CD4-positive, CD25-positive, alpha-beta regulatory T cell (primary cell): ENCODE results near the gene POLN. TPM values are rescaled to one million over a fixed set of nuclear protein-coding genes. Genes with fewer than 3 reads are reported as not detected.

Experiments used
- ATAC-seq, 2 donors: fragments of 150-1000 bp; cut with Tn5 transposase; one replicate each; pipeline ENCODE4 v1.10.0; 2021; ENCODE audit warnings: low read depth in 2 of 2, moderate number of reproducible peaks in 2 of 2, moderate library complexity in 1 of 2
- DNase-seq, 3 donors: peaks; one replicate each; pipeline versions ENCODE4 v3.0.0 to v3.0.0-alpha.2; 2012 to 2022; ENCODE audit warnings: mixed read lengths in 1 of 3
- H3K27ac ChIP-seq: one replicate; pipeline ENCODE4 v1.7.0; 2013; ENCODE audit warnings: mild to moderate bottlenecking, low read length; ENCODE audit not compliant: insufficient read depth, poor library complexity, severe bottlenecking
- H3K27me3 ChIP-seq: one replicate; pipeline ENCODE4 v1.7.0; 2013; ENCODE audit warnings: low read length; ENCODE audit not compliant: control insufficient read depth, insufficient read depth
- H3K36me3 ChIP-seq: one replicate; pipeline ENCODE4 v1.7.0; 2013; ENCODE audit warnings: mild to moderate bottlenecking, low read length, moderate library complexity; ENCODE audit not compliant: control insufficient read depth, insufficient read depth
- H3K4me1 ChIP-seq: 2 replicates; pipeline ENCODE4 v1.7.0; 2013; ENCODE audit warnings: mild to moderate bottlenecking, low read length; ENCODE audit not compliant: insufficient read depth, control insufficient read depth, poor library complexity, severe bottlenecking
- H3K4me3 ChIP-seq: one replicate; pipeline ENCODE4 v1.7.0; 2013; ENCODE audit warnings: low read depth, mild to moderate bottlenecking, low read length, moderate library complexity
- H3K9me3 ChIP-seq, 2 experiments: 1 replicate in 1 of 2; 2 replicates in 1 of 2; pipeline ENCODE4 v1.7.0; 2013; ENCODE audit warnings: low read length in 2 of 2, mild to moderate bottlenecking in 1 of 2, moderate library complexity in 1 of 2; ENCODE audit not compliant: control insufficient read depth in 2 of 2
- H3K27ac Mint-ChIP-seq, 3 donors: one replicate each; pipeline ENCODE4 v1.8.0; 2020 to 2022; ENCODE audit warnings: mild to moderate bottlenecking in 3 of 3, mixed read lengths in 3 of 3, moderate library complexity in 2 of 3
- H3K27me3 Mint-ChIP-seq: one replicate; pipeline ENCODE4 v1.8.0; 2022; ENCODE audit warnings: mild to moderate bottlenecking, mixed read lengths
- H3K36me3 Mint-ChIP-seq: one replicate; pipeline ENCODE4 v1.8.0; 2020; ENCODE audit warnings: mixed read lengths
- H3K4me1 Mint-ChIP-seq, 4 donors: one replicate each; pipeline ENCODE4 v1.8.0; 2020 to 2022; ENCODE audit warnings: mixed read lengths in 4 of 4, mild to moderate bottlenecking in 1 of 4
- H3K4me3 Mint-ChIP-seq, 4 donors: one replicate each; pipeline ENCODE4 v1.8.0; 2020 to 2022; ENCODE audit warnings: mild to moderate bottlenecking in 4 of 4, mixed read lengths in 4 of 4, moderate library complexity in 3 of 4
- H3K9me3 Mint-ChIP-seq, 7 donors: one replicate each; pipeline ENCODE4 v1.8.0; 2020 to 2022; ENCODE audit warnings: mixed read lengths in 7 of 7, mild to moderate bottlenecking in 3 of 7, moderate library complexity in 2 of 7
- polyA plus RNA-seq, 4 donors: library from polyadenylated mRNA; unstranded; fragments of 300-500 nt; fragmentation: Illumina TruSeq; gene quantifications; one replicate each; pipeline ENCODE4 v1.2.3, GENCODE V29; 2021
- total RNA-seq: library from RNA; stranded (reverse); gene quantifications from one replicate; pipeline ENCODE4 v1.2.3, GENCODE V29; 2022

Gene POLN
- total and polyA plus RNA-seq, 5 donors from 2014 or later = 0.46 to 4.9 (median 0.94) TPM

DNA sequence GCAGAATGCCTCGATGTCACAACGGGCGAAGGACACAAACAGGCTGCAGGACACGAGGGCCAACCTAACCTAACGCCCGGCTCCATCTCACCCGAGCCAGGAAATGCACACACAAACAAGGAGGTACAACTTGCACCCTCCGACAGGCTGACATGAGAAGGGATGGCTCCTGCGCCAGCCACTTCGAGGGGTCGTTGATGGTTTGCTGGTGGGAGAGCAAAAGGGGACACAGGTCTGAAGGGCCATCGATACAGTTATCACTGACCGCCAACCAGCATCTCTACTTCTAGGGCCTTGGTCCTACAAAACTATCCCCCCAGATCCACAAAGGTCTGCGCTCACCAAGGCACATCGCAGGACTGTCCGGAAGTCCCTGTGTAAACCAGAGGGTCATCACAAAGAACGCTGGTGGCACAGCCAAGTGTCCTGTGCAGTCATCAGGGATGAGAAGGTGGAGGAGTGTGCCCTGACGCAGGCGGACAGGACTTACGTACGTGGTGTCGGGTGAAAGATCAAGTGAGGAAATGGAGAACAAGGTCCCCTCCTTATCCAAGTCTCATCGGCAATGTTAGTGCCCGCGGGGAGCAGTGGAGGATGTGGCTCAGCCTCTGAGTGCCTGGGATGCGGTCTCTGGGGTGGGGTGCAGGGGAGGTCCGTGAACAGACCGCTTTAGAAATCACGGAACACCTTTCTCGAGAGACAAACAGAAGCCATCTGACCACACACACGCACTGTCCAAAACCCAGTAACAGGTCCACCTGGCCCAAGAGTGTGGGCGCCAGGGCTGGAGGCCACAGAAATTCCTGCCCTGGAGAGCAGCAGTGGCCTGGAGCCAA, 13.0 kb upstream of the POLN start:
- Mint-ChIP-seq H3K27me3 (no peaks in the 10 kb centered on the region), H3K27ac (no peak overlapping the region), H3K4me3 (peak overlapping the region in 2 of 4 donors; percentile 22 to 31), H3K9me3 (no peaks in the 10 kb centered on the region), H3K4me1 (peaks cover 0 to 24% (median 4%) of the 10 kb centered on the region in 4 donors), H3K36me3 (peaks cover 10% of the 10 kb centered on the region)
- H3K27ac ChIP-seq = no peak overlapping the region
- peaks cover 66% of the 10 kb centered on the region for H3K36me3 ChIP-seq
- DNase-seq (peak in 1 of 3 donors; percentile 0), ATAC-seq (no peak)
- H3K27me3 ChIP-seq = no peaks in the 10 kb centered on the region
- no peak overlapping the region for H3K4me3 ChIP-seq
- H3K9me3 ChIP-seq = no peaks in the 10 kb centered on the region
- peaks cover 12% of the 10 kb centered on the region for H3K4me1 ChIP-seq

DNA sequence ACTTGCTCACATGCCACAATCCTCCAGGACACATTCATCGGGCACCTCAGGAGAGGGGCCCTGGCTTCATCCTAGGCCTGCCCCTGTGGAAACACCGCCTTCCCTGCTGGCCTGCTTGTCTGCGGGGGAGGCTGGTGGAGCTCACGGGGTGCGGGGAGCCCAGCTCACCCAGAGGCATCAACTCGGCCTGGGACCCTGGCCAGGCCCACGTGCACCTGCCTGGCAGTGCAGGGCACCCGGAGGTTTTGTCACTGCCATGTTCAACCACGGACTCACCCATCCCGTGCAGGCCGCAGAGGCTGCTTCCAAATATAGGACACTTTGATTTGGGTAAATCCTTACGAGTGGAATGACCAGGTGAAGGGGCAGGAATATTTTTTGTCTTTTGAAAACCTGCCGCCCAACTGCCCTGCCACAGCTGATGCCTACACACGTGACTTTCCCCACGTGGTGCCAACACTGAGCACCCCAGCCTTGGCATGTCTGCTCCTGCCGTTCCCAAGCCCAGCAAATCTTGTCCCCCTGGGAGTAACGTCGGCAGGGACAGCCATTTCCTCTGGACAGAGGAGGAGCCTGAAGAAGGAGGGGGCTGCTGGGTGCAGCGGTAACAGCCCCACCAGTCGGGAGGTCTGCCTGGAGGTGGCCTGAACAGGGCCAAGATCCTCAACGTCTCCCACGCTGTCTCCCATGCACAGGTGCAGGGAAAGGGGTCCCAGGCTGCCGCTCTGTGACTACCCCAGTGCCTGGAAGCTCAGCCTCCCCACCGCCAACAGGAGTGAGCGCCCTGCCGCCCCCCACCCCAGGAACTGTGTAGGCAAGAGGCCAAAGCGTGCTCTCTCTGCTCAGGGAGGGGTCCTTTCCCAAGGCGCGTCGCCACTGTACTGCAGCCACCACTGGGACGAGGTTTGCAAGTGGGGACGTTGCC, 11.5 kb upstream of the POLN start:
- no peaks in the 10 kb centered on the region for H3K27me3 Mint-ChIP-seq
- peak overlapping the region in 1 of 4 donors; percentile 10 for H3K4me3 Mint-ChIP-seq
- H3K9me3 ChIP-seq = no peaks in the 10 kb centered on the region
- no peak overlapping the region for H3K27ac ChIP-seq
- H3K4me1 Mint-ChIP-seq = peaks cover 0 to 24% (median 4%) of the 10 kb centered on the region in 4 donors
- DNase-seq = no peak
- no peak overlapping the region for H3K4me3 ChIP-seq
- no peaks in the 10 kb centered on the region for H3K4me1 ChIP-seq
- no peak overlapping the region for H3K27ac Mint-ChIP-seq
- no peaks in the 10 kb centered on the region for H3K27me3 ChIP-seq
- no peaks in the 10 kb centered on the region for H3K9me3 Mint-ChIP-seq
- ATAC-seq = no peak
- peaks cover 69% of the 10 kb centered on the region for H3K36me3 ChIP-seq
- peaks cover 10% of the 10 kb centered on the region for H3K36me3 Mint-ChIP-seq

DNA sequence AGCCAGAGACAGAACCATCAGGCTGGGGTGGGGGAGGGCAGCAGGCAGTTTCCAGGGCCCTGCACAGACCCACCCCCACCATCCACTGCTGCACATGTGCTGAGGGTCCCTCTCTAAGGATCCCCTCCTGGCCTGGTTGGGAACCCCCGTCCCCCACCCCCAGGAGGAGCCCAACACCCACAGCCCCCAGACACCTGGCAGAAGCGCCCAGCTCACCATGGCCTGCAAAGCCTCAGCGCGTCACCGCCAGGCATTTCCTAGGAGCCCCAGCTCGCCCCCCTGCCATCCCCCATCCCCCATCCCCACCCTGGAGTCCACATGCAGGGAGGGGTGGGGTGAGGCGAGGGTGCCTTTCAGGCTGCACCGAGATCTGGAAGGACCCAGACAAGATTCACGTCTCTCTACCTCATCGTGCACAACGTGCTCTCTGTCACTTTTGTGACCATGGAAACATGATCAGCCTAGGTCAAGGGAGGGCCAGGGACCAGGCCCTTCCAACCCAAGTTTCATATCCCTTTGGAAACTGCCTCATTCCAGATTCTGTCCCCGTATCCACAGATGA, 10.7 kb upstream of the POLN start:
- H3K9me3 ChIP-seq = no peaks in the 10 kb centered on the region
- DNase-seq = no peak
- H3K36me3 ChIP-seq = peaks cover 63% of the 10 kb centered on the region

DNA sequence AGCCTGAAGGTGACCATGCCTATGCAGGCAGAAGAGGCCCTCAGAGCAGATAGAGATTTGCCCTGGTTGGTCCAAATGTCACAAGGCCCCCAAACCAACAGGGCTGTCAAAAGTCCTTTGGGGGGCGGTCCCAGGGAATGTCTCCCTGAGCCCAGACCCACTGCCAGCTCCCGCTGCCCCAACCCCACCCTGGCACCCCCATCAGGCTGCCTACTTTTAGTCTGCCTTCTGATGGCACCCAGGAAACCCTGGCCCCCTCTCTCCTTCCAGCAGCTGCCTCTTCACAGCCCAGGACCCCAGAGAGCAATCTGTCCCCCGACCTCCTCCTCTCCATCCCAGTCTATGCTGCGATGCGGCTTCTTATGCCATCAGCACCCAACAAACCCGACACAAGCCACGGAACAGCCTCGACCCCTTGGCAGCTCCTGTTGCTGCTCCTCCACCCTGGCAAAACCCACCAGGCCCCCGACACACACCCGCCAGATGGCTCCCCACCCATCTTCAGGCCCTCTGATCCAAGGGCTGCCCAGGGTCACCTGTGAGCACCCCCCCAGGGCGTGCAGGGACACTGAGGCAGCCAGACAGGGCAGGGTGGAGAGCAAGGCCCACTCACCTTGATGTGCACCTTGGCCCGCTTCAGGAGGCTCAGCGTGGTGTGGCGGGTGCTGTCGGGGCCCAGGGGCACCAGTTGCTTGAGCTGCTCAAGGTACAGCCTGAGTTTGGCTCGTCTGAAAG, 10.0 kb upstream of the POLN start:
- peak in 1 of 3 donors; percentile 1 for DNase-seq
- Mint-ChIP-seq H3K27me3 (no peaks in the 10 kb centered on the region), H3K9me3 (no peaks in the 10 kb centered on the region), H3K27ac (peak overlapping the region in 1 of 3 donors; percentile 46), H3K36me3 (peaks cover 10% of the 10 kb centered on the region), H3K4me3 (no peak overlapping the region), H3K4me1 (peaks cover 0 to 12% (median 3%) of the 10 kb centered on the region in 4 donors)
- Histone ChIP-seq H3K27me3 (no peaks in the 10 kb centered on the region), H3K4me3 (no peak overlapping the region), H3K36me3 (peaks cover 58% of the 10 kb centered on the region), H3K4me1 (no peaks in the 10 kb centered on the region), H3K27ac (no peak overlapping the region), H3K9me3 (no peaks in the 10 kb centered on the region)
- no peak for ATAC-seq

More for the DNA sequence above, 10.7 kb upstream of the POLN start:
- no peaks in the 10 kb centered on the region for H3K4me1 ChIP-seq
- H3K27me3 Mint-ChIP-seq = no peaks in the 10 kb centered on the region
- no peak overlapping the region for H3K4me3 ChIP-seq
- H3K4me1 Mint-ChIP-seq = peaks cover 0 to 19% (median 4%) of the 10 kb centered on the region in 4 donors
- no peak overlapping the region for H3K27ac ChIP-seq
- H3K27ac Mint-ChIP-seq = no peak overlapping the region
- H3K36me3 Mint-ChIP-seq = peaks cover 10% of the 10 kb centered on the region
- H3K4me3 Mint-ChIP-seq = no peak overlapping the region
- ATAC-seq = no peak
- H3K9me3 Mint-ChIP-seq = no peaks in the 10 kb centered on the region
- no peaks in the 10 kb centered on the region for H3K27me3 ChIP-seq

DNA sequence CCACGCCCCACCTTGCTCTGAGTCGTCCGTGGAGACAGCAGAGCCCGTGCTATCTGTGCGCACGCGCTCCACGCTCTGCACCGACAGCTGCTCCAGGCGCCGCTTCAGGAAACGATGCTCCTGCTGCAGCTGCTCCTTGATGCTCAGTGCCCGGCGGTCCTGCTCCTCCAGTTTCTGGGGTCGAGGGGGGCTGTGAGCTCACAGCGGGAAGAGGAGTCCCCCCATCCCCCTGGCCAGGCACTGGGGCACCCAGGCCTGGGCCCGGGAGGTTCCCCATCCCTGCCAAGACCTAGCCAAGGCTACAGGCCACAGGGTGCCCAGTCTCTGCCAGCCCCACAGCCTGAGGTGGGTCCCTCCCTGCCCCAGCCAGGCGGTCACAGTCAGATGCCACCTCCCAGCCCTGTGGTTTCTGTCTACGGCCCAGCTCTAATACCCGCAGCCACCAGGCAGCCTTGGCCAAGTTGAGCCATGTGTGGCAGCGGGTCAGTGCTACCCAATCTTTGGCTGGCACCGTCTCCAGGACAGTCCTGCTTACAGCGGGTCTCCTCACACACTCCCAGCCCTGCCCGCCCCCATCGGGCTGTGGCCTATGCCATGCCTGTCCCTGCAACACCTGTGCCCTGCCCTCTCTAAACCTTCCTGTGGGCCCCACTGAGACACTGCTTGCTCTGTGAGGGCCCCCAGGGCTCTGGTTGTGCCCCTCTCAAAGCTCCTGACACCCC, 9.3 kb upstream of the POLN start:
- ATAC-seq (no peak), DNase-seq (no peak)
- Mint-ChIP-seq H3K27ac (peak overlapping the region in 1 of 3 donors; percentile 46), H3K4me1 (peaks cover 0 to 10% (median 3%) of the 10 kb centered on the region in 4 donors), H3K36me3 (peaks cover 10% of the 10 kb centered on the region), H3K27me3 (no peaks in the 10 kb centered on the region), H3K9me3 (no peaks in the 10 kb centered on the region), H3K4me3 (peak overlapping the region in 1 of 4 donors; percentile 27)
- H3K4me3 ChIP-seq = no peak overlapping the region
- no peaks in the 10 kb centered on the region for H3K4me1 ChIP-seq
- H3K27ac ChIP-seq = no peak overlapping the region
- H3K9me3 ChIP-seq = no peaks in the 10 kb centered on the region
- peaks cover 58% of the 10 kb centered on the region for H3K36me3 ChIP-seq
- H3K27me3 ChIP-seq = no peaks in the 10 kb centered on the region

DNA sequence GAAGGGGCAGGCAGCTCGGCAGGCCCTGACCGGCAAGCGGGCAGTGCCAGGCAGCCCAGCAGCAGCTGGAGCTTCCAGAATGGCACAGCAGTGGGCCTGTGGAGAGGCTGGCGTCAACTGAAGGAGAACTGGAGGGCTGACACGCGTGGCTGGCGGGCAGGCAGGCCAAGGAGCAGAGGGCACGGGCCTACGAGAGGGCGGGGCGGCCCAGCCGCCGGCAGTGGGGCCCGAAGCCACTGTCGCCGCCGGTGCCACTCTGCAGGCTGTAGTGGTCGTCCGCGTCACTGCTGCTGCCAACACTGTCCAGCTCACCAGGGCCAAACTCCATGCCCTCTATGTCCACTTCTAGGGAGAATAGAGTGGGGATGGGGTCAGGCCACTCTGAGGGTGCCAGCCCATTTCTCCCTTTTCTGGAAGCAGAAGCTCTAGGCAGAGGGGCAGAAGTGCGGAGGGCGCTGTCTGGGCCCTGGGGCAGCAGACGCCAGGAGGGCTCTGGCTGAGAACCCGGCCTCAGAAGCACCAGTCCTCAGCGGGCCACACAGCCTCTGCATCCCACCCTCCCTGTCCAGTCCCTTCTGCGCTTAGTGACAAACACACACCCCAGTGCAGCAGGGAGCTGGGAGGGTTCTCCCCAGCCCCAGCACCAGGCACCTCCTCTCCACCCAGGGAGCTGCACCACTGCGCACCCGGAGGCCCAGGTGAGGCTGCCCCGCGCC, 8.6 kb upstream of the POLN start:
- Mint-ChIP-seq H3K36me3 (peaks cover 10% of the 10 kb centered on the region), H3K27ac (peak overlapping the region in 1 of 3 donors; percentile 38), H3K9me3 (no peaks in the 10 kb centered on the region), H3K4me3 (no peak overlapping the region), H3K27me3 (no peaks in the 10 kb centered on the region), H3K4me1 (peaks cover 0 to 12% (median 3%) of the 10 kb centered on the region in 4 donors)
- DNase-seq (no peak), ATAC-seq (no peak)
- Histone ChIP-seq H3K27me3 (no peaks in the 10 kb centered on the region), H3K9me3 (no peaks in the 10 kb centered on the region), H3K4me1 (no peaks in the 10 kb centered on the region), H3K27ac (no peak overlapping the region), H3K36me3 (peaks cover 55% of the 10 kb centered on the region), H3K4me3 (no peak overlapping the region)
